WERI-Rb-1 (cell line): Measurements from ENCODE around the gene CFAP69.
"Not testable (repeated sequence)": the region's sequence is repeated elsewhere in the genome, so short reads cannot be mapped to it uniquely, and the experiment has no call there.

Experiments
- DNase-seq: peaks from one replicate; pipeline ENCODE4 v3.0.0-alpha.2; 2020
- H3K27ac ChIP-seq: fragments of 250-450 bp; sonication (Bioruptor Pico); 2 replicates; pipeline ENCODE4 v1.5.1; 2020; ENCODE audit warnings: mild to moderate bottlenecking, moderate library complexity
- H3K27me3 ChIP-seq: fragments of 250-450 bp; sonication (Bioruptor Pico); 2 replicates; pipeline ENCODE4 v1.5.1; 2021; ENCODE audit warnings: mild to moderate bottlenecking, low read depth, moderate library complexity; ENCODE audit not compliant: insufficient read depth, severe bottlenecking
- H3K36me3 ChIP-seq: fragments of 250-450 bp; sonication (Bioruptor Pico); 2 replicates; pipeline ENCODE4 v1.5.1; 2020; ENCODE audit warnings: mild to moderate bottlenecking, moderate library complexity
- H3K4me3 ChIP-seq: 2 replicates; pipeline ENCODE4 v1.5.1; 2011; ENCODE audit warnings: low read depth, mild to moderate bottlenecking, control low read depth, low read length
- H3K9me3 ChIP-seq: fragments of 250-450 bp; sonication (Bioruptor Pico); 2 replicates; pipeline ENCODE4 v1.5.1; 2021; ENCODE audit warnings: mild to moderate bottlenecking, moderate library complexity; ENCODE audit not compliant: severe bottlenecking
- TF ChIP-seq, protein P1 (sequence below): IDR thresholded peaks from 2 replicates; pipeline ENCODE4 v1.5.1; 2011; ENCODE audit warnings: low read depth, mild to moderate bottlenecking, control low read depth, inconsistent platforms, low read length

The CFAP69 gene

GRCh38 chr7:90349305-90349704 lies 104.3 kb downstream of the CFAP69 start:
- no peak overlapping the region for H3K4me3 ChIP-seq
- H3K27ac ChIP-seq = no peak overlapping the region
- no peaks in the 10 kb centered on the region for H3K27me3 ChIP-seq
- TF ChIP-seq, protein P1, sequence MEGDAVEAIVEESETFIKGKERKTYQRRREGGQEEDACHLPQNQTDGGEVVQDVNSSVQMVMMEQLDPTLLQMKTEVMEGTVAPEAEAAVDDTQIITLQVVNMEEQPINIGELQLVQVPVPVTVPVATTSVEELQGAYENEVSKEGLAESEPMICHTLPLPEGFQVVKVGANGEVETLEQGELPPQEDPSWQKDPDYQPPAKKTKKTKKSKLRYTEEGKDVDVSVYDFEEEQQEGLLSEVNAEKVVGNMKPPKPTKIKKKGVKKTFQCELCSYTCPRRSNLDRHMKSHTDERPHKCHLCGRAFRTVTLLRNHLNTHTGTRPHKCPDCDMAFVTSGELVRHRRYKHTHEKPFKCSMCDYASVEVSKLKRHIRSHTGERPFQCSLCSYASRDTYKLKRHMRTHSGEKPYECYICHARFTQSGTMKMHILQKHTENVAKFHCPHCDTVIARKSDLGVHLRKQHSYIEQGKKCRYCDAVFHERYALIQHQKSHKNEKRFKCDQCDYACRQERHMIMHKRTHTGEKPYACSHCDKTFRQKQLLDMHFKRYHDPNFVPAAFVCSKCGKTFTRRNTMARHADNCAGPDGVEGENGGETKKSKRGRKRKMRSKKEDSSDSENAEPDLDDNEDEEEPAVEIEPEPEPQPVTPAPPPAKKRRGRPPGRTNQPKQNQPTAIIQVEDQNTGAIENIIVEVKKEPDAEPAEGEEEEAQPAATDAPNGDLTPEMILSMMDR = no peak
- peaks cover 5% of the 10 kb centered on the region for H3K36me3 ChIP-seq
- no peaks in the 10 kb centered on the region for H3K9me3 ChIP-seq
- no peak for DNase-seq

DNA sequence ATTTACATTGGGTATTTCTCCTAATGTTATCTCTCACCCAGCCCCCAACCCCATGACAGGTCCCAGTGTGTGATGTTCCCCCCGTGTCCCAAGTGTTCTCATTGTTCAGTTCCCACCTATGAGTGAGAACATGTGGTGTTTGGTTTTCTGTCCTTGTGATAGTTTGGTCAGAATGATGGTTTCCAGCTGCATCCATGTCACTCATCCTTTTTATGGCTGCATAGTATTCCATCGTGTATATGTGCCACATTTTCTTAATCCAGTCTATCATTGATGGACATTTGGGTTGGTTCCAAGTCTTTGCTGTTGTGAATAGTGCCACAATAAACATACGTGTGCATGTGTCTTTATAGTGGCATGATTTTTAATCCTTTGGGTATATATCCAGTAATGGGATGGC lies 105.1 kb downstream of the CFAP69 start:
- H3K36me3 ChIP-seq, H3K9me3 ChIP-seq, H3K4me3 ChIP-seq, DNase-seq, H3K27me3 ChIP-seq, H3K27ac ChIP-seq: not testable (repeated sequence)

DNA sequence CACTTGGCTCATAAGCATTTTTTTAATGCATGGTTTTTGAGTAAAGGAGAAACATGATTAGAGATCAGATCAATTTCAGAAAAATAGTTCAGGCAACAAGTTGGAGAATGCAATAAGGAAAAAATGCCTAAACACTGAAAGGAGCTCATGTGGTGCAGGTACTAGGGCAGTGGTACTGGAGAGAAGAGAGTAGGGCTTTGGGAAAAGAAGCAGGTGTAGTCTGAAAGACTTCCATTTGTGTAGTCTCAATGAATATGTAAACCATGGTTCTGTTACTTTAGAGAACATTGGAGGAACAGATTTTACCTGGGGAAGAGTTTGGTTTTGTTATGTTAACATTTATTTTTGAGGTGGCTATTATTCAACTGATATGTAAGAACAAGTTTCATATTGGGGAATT lies 107.0 kb downstream of the CFAP69 start:
- H3K27ac ChIP-seq = no peak overlapping the region
- no peak for DNase-seq
- TF ChIP-seq, protein P1 = no peak
- no peaks in the 10 kb centered on the region for H3K9me3 ChIP-seq
- peaks cover 15% of the 10 kb centered on the region for H3K36me3 ChIP-seq
- H3K27me3 ChIP-seq = no peaks in the 10 kb centered on the region
- no peak overlapping the region for H3K4me3 ChIP-seq
